Activated CD8-positive, alpha-beta T cell treated with anti-CD3 and anti-CD28 coated beads, Interleukin-2, amount 10 ng/mL, durations not matched to agents 7 days and 5 days (primary cell): ENCODE data around the gene YY1. TPM values are rescaled to one million over a fixed set of nuclear protein-coding genes. Genes with fewer than 3 reads are reported as not detected.

Source experiments
- ATAC-seq: fragments of 150-1000 bp; cut with Tn5 transposase; one replicate; pipeline ENCODE4 v1.10.0; 2021; ENCODE audit warnings: moderate library complexity
- CTCF ChIA-PET: fragments of 350-600 bp; sonication (Branson Sonifier 250); formaldehyde crosslinking; loops from one replicate; lab custom pipeline; 2021; ENCODE audit warnings: antibody characterized with exemption; lab: Charles Lee
- POLR2A ChIA-PET: fragments of 350-600 bp; sonication (Branson Sonifier 250); formaldehyde crosslinking; loops from one replicate; lab custom pipeline; 2021; ENCODE audit warnings: antibody characterized with exemption; lab: Charles Lee
- DNase-seq: peaks from one replicate; pipeline ENCODE4 v3.0.0-alpha.2; 2020
- H3K27ac Mint-ChIP-seq: one replicate; pipeline ENCODE4 v1.8.0; 2021; ENCODE audit warnings: mild to moderate bottlenecking, mixed read lengths
- H3K27me3 Mint-ChIP-seq: one replicate; pipeline ENCODE4 v1.8.0; 2021; ENCODE audit warnings: low read depth, mixed read lengths
- H3K36me3 Mint-ChIP-seq: one replicate; pipeline ENCODE4 v1.8.0; 2021; ENCODE audit warnings: low read depth, mixed read lengths
- H3K4me1 Mint-ChIP-seq: one replicate; pipeline ENCODE4 v1.8.0; 2021; ENCODE audit warnings: low read depth, mixed read lengths
- H3K4me3 Mint-ChIP-seq: one replicate; pipeline ENCODE4 v1.8.0; 2021; ENCODE audit warnings: mild to moderate bottlenecking, mixed read lengths
- H3K9me3 Mint-ChIP-seq: one replicate; pipeline ENCODE4 v1.8.0; 2022; ENCODE audit warnings: mixed read lengths; ENCODE audit not compliant: insufficient read depth
- total RNA-seq, 2 experiments: library from RNA; stranded (reverse); gene quantifications; one replicate each; pipeline ENCODE4 v1.2.3, GENCODE V29; 2021

Gene YY1
- total RNA-seq, 2 experiments from 2014 or later = 107 TPM

DNA sequence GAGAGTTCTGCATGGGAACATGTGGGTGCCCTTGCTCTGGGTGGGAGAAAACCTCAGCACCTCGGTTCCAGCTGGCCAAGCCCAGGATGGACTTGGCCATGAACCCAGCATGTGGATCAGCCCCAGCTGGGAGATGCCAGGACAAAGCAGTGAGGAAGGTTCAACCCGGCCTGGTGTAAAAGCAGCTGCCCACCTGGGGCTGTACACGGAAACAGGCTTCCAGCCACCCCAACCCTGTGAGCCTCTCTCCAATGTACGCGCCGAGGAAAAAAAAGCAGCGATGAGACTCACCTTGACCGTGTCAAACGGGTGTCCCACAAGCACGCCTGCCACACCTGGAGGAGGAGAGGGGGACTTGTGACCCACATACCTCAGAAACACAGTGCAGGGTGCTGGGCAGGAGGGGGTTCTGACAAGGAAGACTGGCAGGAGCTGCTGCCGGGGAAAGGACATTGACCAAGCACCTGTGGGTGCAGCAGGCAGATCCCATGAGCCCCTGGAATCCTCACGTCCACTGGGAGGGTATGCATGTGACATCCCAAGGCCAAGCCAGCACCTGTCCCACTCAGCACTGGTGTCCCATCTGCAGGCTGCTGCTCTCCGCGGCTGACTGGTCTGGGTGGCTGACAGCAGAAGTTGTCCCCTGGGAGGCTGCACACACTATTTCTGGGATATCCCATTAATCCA lies 59.8 kb downstream of the YY1 start:
- DNase-seq (no peak), ATAC-seq (no peak)
- no peaks in the 10 kb centered on the region for H3K27me3 Mint-ChIP-seq
- peaks cover 9% of the 10 kb centered on the region for H3K4me1 Mint-ChIP-seq
- POLR2A ChIA-PET = no interaction called here
- H3K9me3 Mint-ChIP-seq = no peaks in the 10 kb centered on the region
- CTCF ChIA-PET = interaction anchor here (5.1 kb wide), 1 partner anchor 14 kb away, joined by 33 read pairs; no protein-coding TSS in a partner anchor
- no peak overlapping the region for H3K4me3 Mint-ChIP-seq
- no peak overlapping the region for H3K27ac Mint-ChIP-seq
- H3K36me3 Mint-ChIP-seq = no peaks in the 10 kb centered on the region

GRCh38 chr14:100299238-100299560 lies 60.3 kb downstream of the YY1 start:
- DNase-seq (no peak), ATAC-seq (no peak)
- H3K4me3 Mint-ChIP-seq = no peak overlapping the region
- no peak overlapping the region for H3K27ac Mint-ChIP-seq
- H3K27me3 Mint-ChIP-seq = no peaks in the 10 kb centered on the region
- no peaks in the 10 kb centered on the region for H3K9me3 Mint-ChIP-seq
- CTCF ChIA-PET = no interaction called here
- no peaks in the 10 kb centered on the region for H3K36me3 Mint-ChIP-seq
- POLR2A ChIA-PET = no interaction called here
- H3K4me1 Mint-ChIP-seq = peaks cover 13% of the 10 kb centered on the region

- ChIA-PET POLR2A (interaction anchor here (0.7 kb wide), 1 partner anchor 253 kb away, joined by 3 read pairs; no protein-coding TSS in a partner anchor), CTCF (interaction anchor here (0.7 to 2.7 kb wide), 13 partner anchors 10 to 83 kb away, joined by 3 to 9 read pairs (median 4); a partner anchor contains a TSS)
- Mint-ChIP-seq H3K9me3 (no peaks in the 10 kb centered on the region), H3K27me3 (peaks cover 11% of the 10 kb centered on the region), H3K36me3 (no peaks in the 10 kb centered on the region), H3K4me1 (peaks cover 29% of the 10 kb centered on the region), H3K4me3 (no peak overlapping the region), H3K27ac (no peak overlapping the region)
- ATAC-seq = no peak
- DNase-seq = no peak
Observed at GRCh38 chr14:100302616-100303015, 63.7 kb downstream of the YY1 start.

- POLR2A ChIA-PET = no interaction called here
- H3K4me1 Mint-ChIP-seq = peaks cover 31% of the 10 kb centered on the region
- H3K36me3 Mint-ChIP-seq = no peaks in the 10 kb centered on the region
- DNase-seq (no peak), ATAC-seq (no peak)
- H3K4me3 Mint-ChIP-seq = no peak overlapping the region
- no peak overlapping the region for H3K27ac Mint-ChIP-seq
- H3K27me3 Mint-ChIP-seq = peaks cover 16% of the 10 kb centered on the region
- H3K9me3 Mint-ChIP-seq = no peaks in the 10 kb centered on the region
- CTCF ChIA-PET = interaction anchor here (0.7 to 2.0 kb wide), 12 partner anchors 10 to 82 kb away, joined by 3 to 6 read pairs (median 4); a partner anchor contains a TSS
Observed at GRCh38 chr14:100303179-100303578, 64.2 kb downstream of the YY1 start.

GRCh38 chr14:100303925-100304324 lies 65.0 kb downstream of the YY1 start:
- Mint-ChIP-seq H3K36me3 (no peaks in the 10 kb centered on the region), H3K27me3 (peaks cover 19% of the 10 kb centered on the region), H3K27ac (no peak overlapping the region), H3K4me1 (peaks cover 31% of the 10 kb centered on the region), H3K4me3 (no peak overlapping the region), H3K9me3 (no peaks in the 10 kb centered on the region)
- ATAC-seq = no peak
- no peak for DNase-seq
- CTCF ChIA-PET = interaction anchor here (1.6 kb wide), 2 partner anchors 10 to 46 kb away, joined by 4 read pairs; no protein-coding TSS in a partner anchor
- POLR2A ChIA-PET = no interaction called here

GRCh38 chr14:100304825-100305323 lies 65.9 kb downstream of the YY1 start:
- Mint-ChIP-seq H3K4me3 (peak overlapping the region; percentile 81), H3K27ac (peak overlapping the region; percentile 49), H3K9me3 (no peaks in the 10 kb centered on the region), H3K4me1 (peaks cover 31% of the 10 kb centered on the region), H3K27me3 (peaks cover 23% of the 10 kb centered on the region), H3K36me3 (no peaks in the 10 kb centered on the region)
- DNase-seq = no peak
- ChIA-PET POLR2A (interaction anchor here (0.6 to 1.3 kb wide), 2 partner anchors 8 to 19 kb away, joined by 3 read pairs; no protein-coding TSS in a partner anchor), CTCF (interaction anchor here (0.6 to 1.3 kb wide), 3 partner anchors 19 to 73 kb away, joined by 3 to 5 read pairs (median 4); no protein-coding TSS in a partner anchor)
- ATAC-seq = peak; percentile 4

- peak overlapping the region; percentile 77 for H3K27ac Mint-ChIP-seq
- ATAC-seq = peak; percentile 27
- no peaks in the 10 kb centered on the region for H3K9me3 Mint-ChIP-seq
- H3K27me3 Mint-ChIP-seq = peaks cover 23% of the 10 kb centered on the region
- peaks cover 31% of the 10 kb centered on the region for H3K4me1 Mint-ChIP-seq
- peak overlapping the region; percentile 81 for H3K4me3 Mint-ChIP-seq
- ChIA-PET POLR2A (interaction anchor here (0.6 to 1.3 kb wide), 2 partner anchors 9 to 19 kb away, joined by 3 read pairs; no protein-coding TSS in a partner anchor), CTCF (interaction anchor here (0.6 to 1.3 kb wide), 3 partner anchors 19 to 72 kb away, joined by 3 to 5 read pairs (median 4); no protein-coding TSS in a partner anchor)
- H3K36me3 Mint-ChIP-seq = no peaks in the 10 kb centered on the region
- peak; percentile 72 for DNase-seq
Observed at GRCh38 chr14:100305324-100306100, 66.6 kb downstream of the YY1 start.

GRCh38 chr14:100306101-100306997 lies 67.4 kb downstream of the YY1 start, which contains the start of gene SLC25A29:
SLC25A29 (minus strand) TSS chr14:100306444; CDS start chr14:100306232, 212 bp downstream.
- peak; percentile 80 for DNase-seq
- Mint-ChIP-seq H3K36me3 (no peaks in the 10 kb centered on the region), H3K9me3 (no peaks in the 10 kb centered on the region), H3K27ac (peak within 1 kb of the TSS; percentile 77), H3K4me1 (peaks cover 31% of the 10 kb centered on the region), H3K27me3 (peaks cover 27% of the 10 kb centered on the region), H3K4me3 (peak within 1 kb of the TSS; percentile 81)
- ChIA-PET CTCF (no interaction called here), POLR2A (interaction anchor here (1.3 kb wide), 1 partner anchor 20 kb away, joined by 3 read pairs; no protein-coding TSS in a partner anchor)
- ATAC-seq = peak; percentile 88

DNA sequence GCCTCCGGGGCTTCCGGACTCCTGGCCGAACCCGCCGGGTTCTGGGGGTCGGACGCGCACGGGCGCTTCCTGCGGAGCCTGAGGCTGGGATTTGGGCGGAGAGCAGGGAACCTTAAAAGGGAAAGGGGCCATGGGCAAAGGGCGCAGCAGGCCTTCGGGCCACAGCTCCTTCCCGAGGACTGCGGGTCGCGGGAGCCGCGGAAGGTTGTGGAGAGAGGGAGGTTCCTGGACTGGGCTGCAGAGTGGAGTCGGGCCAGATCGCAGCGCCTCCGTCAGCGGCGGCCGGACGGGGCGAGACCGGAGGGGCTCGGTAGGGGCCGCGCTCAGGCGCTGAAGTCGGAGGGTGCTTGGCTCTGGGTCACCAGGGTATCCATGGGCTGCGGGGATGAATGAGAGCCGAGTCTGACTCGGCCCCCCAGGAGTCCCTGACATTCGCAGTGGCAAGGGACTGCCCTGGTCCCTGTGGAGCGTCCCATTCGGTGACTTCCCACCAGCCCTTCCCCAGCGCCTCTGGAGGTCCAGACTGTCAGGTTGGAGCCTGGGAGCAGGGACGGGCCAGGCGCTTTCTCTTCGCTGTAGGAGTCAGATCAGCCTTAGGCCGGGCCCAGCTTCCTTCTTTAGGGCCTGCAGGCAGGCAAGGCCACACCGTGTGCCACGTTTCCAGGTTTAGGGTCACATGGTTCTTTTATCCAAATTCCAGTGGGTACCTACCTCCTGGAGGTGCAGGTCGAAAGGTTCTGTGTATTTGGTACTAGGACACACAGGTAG lies 68.2 kb downstream of the YY1 start:
- DNase-seq (no peak), ATAC-seq (no peak)
- CTCF ChIA-PET = no interaction called here
- Mint-ChIP-seq H3K27me3 (peaks cover 31% of the 10 kb centered on the region), H3K4me3 (peak overlapping the region; percentile 74), H3K9me3 (no peaks in the 10 kb centered on the region), H3K36me3 (no peaks in the 10 kb centered on the region), H3K27ac (no peak overlapping the region), H3K4me1 (peaks cover 31% of the 10 kb centered on the region)
- POLR2A ChIA-PET = no interaction called here

GRCh38 chr14:100307766-100308426 lies 69.0 kb downstream of the YY1 start:
- CTCF ChIA-PET = interaction anchor here (0.6 to 1.2 kb wide), 2 partner anchors 70 to 341 kb away, joined by 3 to 4 read pairs; no protein-coding TSS in a partner anchor
- ATAC-seq = no peak
- no peaks in the 10 kb centered on the region for H3K36me3 Mint-ChIP-seq

More at GRCh38 chr14:100307766-100308426, 69.0 kb downstream of the YY1 start:
- Mint-ChIP-seq H3K9me3 (no peaks in the 10 kb centered on the region), H3K27me3 (peaks cover 36% of the 10 kb centered on the region), H3K4me1 (peaks cover 29% of the 10 kb centered on the region), H3K4me3 (peak overlapping the region; percentile 74), H3K27ac (no peak overlapping the region)
- no peak for DNase-seq
- POLR2A ChIA-PET = interaction anchor here (0.6 kb wide), 1 partner anchor 1423 kb away, joined by 3 read pairs; no protein-coding TSS in a partner anchor
